Measurements from ENCODE around the gene BACH2.

- no peak for TF ChIP-seq FOXP2 (optimal IDR thresholded peaks at IDR 0.05; ENCODE audit: borderline replicate concordance, extremely low read depth, extremely low read length, insufficient read depth)
- no peak; the same call in 1 of the 2 replicates for TF ChIP-seq POLR2AphosphoS5 (IDR thresholded peaks at IDR 0.05; ENCODE audit: low read depth, low read length)
- no peak for TF ChIP-seq SIN3A (IDR thresholded peaks at IDR 0.05; ENCODE audit: borderline replicate concordance, insufficient read depth, low read length)
Measured at GRCh38 chr6:90098001-90098531, 198.6 kb downstream of the BACH2 start.

All from PFSK-1 (cell line).